HEK293 (cell line): ENCODE measurements around the gene PPP1R10.

Experiments used
- CTCF ChIA-PET: fragments of 350-600 bp; formaldehyde crosslinking; extraction: SDS; loops from one replicate; lab custom pipeline; 2021; ENCODE audit warnings: antibody characterized with exemption; lab: Yijun Ruan, JAX
- POLR2A ChIA-PET: fragments of 300-600 bp; formaldehyde crosslinking; extraction: SDS; loops from one replicate; lab custom pipeline; 2020; ENCODE audit warnings: antibody characterized with exemption, inconsistent platforms; lab: Yijun Ruan, JAX
- H3K27ac ChIP-seq: fragments of 200-500 bp; sonication (Bioruptor generic); 2 replicates; pipeline ENCODE4 v1.5.1; 2014; ENCODE audit warnings: low read depth, low read length, control low read depth, inconsistent platforms; ENCODE audit errors: extremely low read depth
- H3K36me3 ChIP-seq, 2 experiments: fragments of 200-500 bp in 1 of 2; sonication (Bioruptor generic) in 1 of 2; 1 replicate in 1 of 2; 2 replicates in 1 of 2; pipeline ENCODE4 v1.5.1; 2014 to 2017; ENCODE audit warnings: inconsistent platforms in 2 of 2, low read length in 2 of 2; ENCODE audit not compliant: control insufficient read depth in 2 of 2, insufficient read depth in 1 of 2
- H3K4me1 ChIP-seq: fragments of 200-500 bp; sonication (Bioruptor generic); 2 replicates; pipeline ENCODE4 v1.5.1; 2014; ENCODE audit warnings: mild to moderate bottlenecking, low read length, inconsistent platforms; ENCODE audit not compliant: control insufficient read depth, insufficient read depth
- H3K4me3 ChIP-seq: 2 replicates; pipeline ENCODE4 v1.5.1; 2011; ENCODE audit warnings: low read depth, mild to moderate bottlenecking, control low read depth, low read length, moderate library complexity
- H3K9me3 ChIP-seq: fragments of 200-500 bp; sonication (Bioruptor generic); 2 replicates; pipeline ENCODE4 v1.5.1; 2014; ENCODE audit warnings: low read depth, low read length, inconsistent platforms; ENCODE audit not compliant: control insufficient read depth, insufficient read depth
- KLF7 ChIP-seq: fragments of 450-650 bp; formaldehyde crosslinking; IDR thresholded peaks from 2 replicates; pipeline ENCODE4 v1.5.1; 2016; ENCODE audit warnings: missing biosample characterization, missing genetic modification characterization, borderline replicate concordance
- KLF9 ChIP-seq: fragments of 450-650 bp; formaldehyde crosslinking; IDR thresholded peaks from 2 replicates; pipeline ENCODE4 v1.5.1; 2016; ENCODE audit warnings: missing biosample characterization, missing genetic modification characterization, low read depth
- REPIN1 ChIP-seq: fragments of 450-650 bp; formaldehyde crosslinking; IDR thresholded peaks from 2 replicates; pipeline ENCODE4 v1.5.1; 2017; ENCODE audit warnings: missing biosample characterization, missing genetic modification characterization, low read depth
- ZBTB21 ChIP-seq: fragments of 450-650 bp; formaldehyde crosslinking; IDR thresholded peaks from 2 replicates; pipeline ENCODE4 v1.5.1; 2017; ENCODE audit warnings: missing biosample characterization, missing genetic modification characterization
- ZNF112 ChIP-seq: fragments of 450-650 bp; formaldehyde crosslinking; IDR thresholded peaks from 2 replicates; pipeline ENCODE4 v1.5.0; 2017; ENCODE audit warnings: missing biosample characterization, missing genetic modification characterization
- ZNF202 ChIP-seq: fragments of 450-650 bp; formaldehyde crosslinking; IDR thresholded peaks from 2 replicates; pipeline ENCODE4 v1.5.1; 2016; ENCODE audit warnings: missing biosample characterization, missing genetic modification characterization, borderline replicate concordance
- ZNF248 ChIP-seq: fragments of 450-650 bp; formaldehyde crosslinking; IDR thresholded peaks from 2 replicates; pipeline ENCODE4 v1.5.1; 2017; ENCODE audit warnings: missing biosample characterization, missing genetic modification characterization
- ZNF274 ChIP-seq, 2 experiments: fragments of 200-500 bp in 1 of 2; fragments of 450-650 bp in 1 of 2; sonication (Bioruptor generic) in 1 of 2; formaldehyde crosslinking in 1 of 2; IDR thresholded peaks; 2 replicates each; pipeline versions ENCODE4 v1.5.1 to v1.6.1; 2014 to 2016; ENCODE audit warnings: borderline replicate concordance in 1 of 2, inconsistent platforms in 1 of 2, low read length in 1 of 2, missing biosample characterization in 1 of 2, missing genetic modification characterization in 1 of 2
- ZNF324 ChIP-seq: fragments of 450-650 bp; formaldehyde crosslinking; IDR thresholded peaks from 2 replicates; pipeline ENCODE4 v1.5.1; 2016; ENCODE audit warnings: missing biosample characterization, missing genetic modification characterization
- ZNF354C ChIP-seq: fragments of 450-650 bp; formaldehyde crosslinking; IDR thresholded peaks from 2 replicates; pipeline ENCODE4 v1.5.1; 2016; ENCODE audit warnings: missing biosample characterization, missing genetic modification characterization, low read depth, borderline replicate concordance
- ZNF366 ChIP-seq: fragments of 450-650 bp; formaldehyde crosslinking; conservative IDR thresholded peaks from 2 replicates; pipeline ENCODE4 v1.5.1; 2016; ENCODE audit warnings: missing biosample characterization, missing genetic modification characterization
- ZNF449 ChIP-seq: fragments of 450-650 bp; formaldehyde crosslinking; IDR thresholded peaks from 2 replicates; pipeline ENCODE4 v1.5.1; 2017; ENCODE audit warnings: missing biosample characterization, mild to moderate bottlenecking, missing genetic modification characterization, moderate library complexity
- ZNF530 ChIP-seq: fragments of 450-650 bp; formaldehyde crosslinking; IDR thresholded peaks from 2 replicates; pipeline ENCODE4 v1.5.1; 2016; ENCODE audit warnings: low read depth, missing biosample characterization, missing genetic modification characterization
- ZNF555 ChIP-seq: fragments of 450-650 bp; formaldehyde crosslinking; conservative IDR thresholded peaks from 2 replicates; pipeline ENCODE4 v1.5.1; 2017; ENCODE audit warnings: missing biosample characterization, mild to moderate bottlenecking, missing genetic modification characterization, inconsistent platforms
- ZNF600 ChIP-seq: fragments of 450-650 bp; formaldehyde crosslinking; IDR thresholded peaks from 2 replicates; pipeline ENCODE4 v1.5.1; 2016; ENCODE audit warnings: missing biosample characterization, missing genetic modification characterization
- ZNF621 ChIP-seq: fragments of 450-650 bp; formaldehyde crosslinking; IDR thresholded peaks from 2 replicates; pipeline ENCODE4 v1.5.1; 2017; ENCODE audit warnings: missing biosample characterization, missing genetic modification characterization
- ZNF76 ChIP-seq: fragments of 450-650 bp; formaldehyde crosslinking; IDR thresholded peaks from 2 replicates; pipeline ENCODE4; 2016; ENCODE audit warnings: low read depth, missing biosample characterization, missing genetic modification characterization, borderline replicate concordance
- ZNF792 ChIP-seq: fragments of 450-650 bp; formaldehyde crosslinking; IDR thresholded peaks from 2 replicates; pipeline ENCODE4 v1.5.1; 2016; ENCODE audit warnings: missing biosample characterization, missing genetic modification characterization
- TF ChIP-seq, protein P1 (sequence below): fragments of 450-650 bp; formaldehyde crosslinking; IDR thresholded peaks from 2 replicates; pipeline ENCODE4 v1.5.1; 2016; ENCODE audit warnings: missing biosample characterization, missing genetic modification characterization
- TF ChIP-seq, protein P2 (sequence below): fragments of 450-650 bp; formaldehyde crosslinking; IDR thresholded peaks from 2 replicates; pipeline ENCODE4 v1.5.1; 2016; ENCODE audit warnings: missing biosample characterization, missing genetic modification characterization

The PPP1R10 gene

DNA sequence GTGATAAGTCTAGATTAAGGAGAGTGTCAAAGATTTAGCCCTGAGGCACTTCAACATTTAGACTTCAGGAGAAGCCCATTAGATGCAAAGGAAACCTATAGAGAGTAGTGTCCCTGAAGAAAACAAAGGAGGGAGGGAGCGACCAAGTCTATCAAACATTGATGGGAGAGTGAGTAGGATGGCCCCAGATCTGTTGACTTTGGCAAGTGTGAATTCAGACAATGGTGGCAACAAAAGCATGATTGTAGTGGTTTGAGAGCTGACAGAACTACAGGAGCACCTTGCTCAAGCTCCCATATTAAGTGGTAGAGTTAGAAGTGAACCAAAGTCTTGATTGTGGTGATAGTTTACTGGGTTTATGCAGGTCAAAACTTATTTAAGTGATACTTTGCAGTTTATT lies 46.8 kb downstream of the PPP1R10 start:
- POLR2A ChIA-PET, result interaction anchor here (0.9 to 2.4 kb wide), 7 partner anchors 13 to 101 kb away, joined by 3 to 41 read pairs (median 9); partner anchors contain the start of genes GNL1 and PRR3
- Histone ChIP-seq H3K4me1 (peaks cover 9% of the 10 kb centered on the region; the same call in 1 of the 2 replicates), H3K9me3 (no peaks in the 10 kb centered on the region), H3K36me3 (peaks cover 4 to 17% of the 10 kb centered on the region in 2 experiments; a peak in 2 of 3 replicates), H3K4me3 (no peak overlapping the region), H3K27ac (no peak overlapping the region)
- CTCF ChIA-PET, result interaction anchor here (0.6 to 2.4 kb wide), 5 partner anchors 13 to 252 kb away, joined by 3 to 11 read pairs (median 7); partner anchors contain the start of gene PRR3
- TF ChIP-seq, protein P1, sequence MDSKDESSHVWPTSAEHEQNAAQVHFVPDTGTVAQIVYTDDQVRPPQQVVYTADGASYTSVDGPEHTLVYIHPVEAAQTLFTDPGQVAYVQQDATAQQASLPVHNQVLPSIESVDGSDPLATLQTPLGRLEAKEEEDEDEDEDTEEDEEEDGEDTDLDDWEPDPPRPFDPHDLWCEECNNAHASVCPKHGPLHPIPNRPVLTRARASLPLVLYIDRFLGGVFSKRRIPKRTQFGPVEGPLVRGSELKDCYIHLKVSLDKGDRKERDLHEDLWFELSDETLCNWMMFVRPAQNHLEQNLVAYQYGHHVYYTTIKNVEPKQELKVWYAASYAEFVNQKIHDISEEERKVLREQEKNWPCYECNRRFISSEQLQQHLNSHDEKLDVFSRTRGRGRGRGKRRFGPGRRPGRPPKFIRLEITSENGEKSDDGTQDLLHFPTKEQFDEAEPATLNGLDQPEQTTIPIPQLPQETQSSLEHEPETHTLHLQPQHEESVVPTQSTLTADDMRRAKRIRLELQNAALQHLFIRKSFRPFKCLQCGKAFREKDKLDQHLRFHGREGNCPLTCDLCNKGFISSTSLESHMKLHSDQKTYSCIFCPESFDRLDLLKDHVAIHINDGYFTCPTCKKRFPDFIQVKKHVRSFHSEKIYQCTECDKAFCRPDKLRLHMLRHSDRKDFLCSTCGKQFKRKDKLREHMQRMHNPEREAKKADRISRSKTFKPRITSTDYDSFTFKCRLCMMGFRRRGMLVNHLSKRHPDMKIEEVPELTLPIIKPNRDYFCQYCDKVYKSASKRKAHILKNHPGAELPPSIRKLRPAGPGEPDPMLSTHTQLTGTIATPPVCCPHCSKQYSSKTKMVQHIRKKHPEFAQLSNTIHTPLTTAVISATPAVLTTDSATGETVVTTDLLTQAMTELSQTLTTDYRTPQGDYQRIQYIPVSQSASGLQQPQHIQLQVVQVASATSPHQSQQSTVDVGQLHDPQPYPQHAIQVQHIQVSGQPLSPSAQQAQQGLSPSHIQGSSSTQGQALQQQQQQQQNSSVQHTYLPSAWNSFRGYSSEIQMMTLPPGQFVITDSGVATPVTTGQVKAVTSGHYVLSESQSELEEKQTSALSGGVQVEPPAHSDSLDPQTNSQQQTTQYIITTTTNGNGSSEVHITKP (tag by site-specific recombination), result no peak
- TF ChIP-seq ZBTB21 (tag by site-specific recombination) (no peak), ZNF621 (tag by site-specific recombination) (no peak), ZNF366 (no peak), ZNF449 (tag by site-specific recombination) (no peak), ZNF792 (tag by site-specific recombination) (no peak), ZNF530 (tag by site-specific recombination) (no peak), ZNF354C (tag by site-specific recombination) (no peak), ZNF274 (IDR thresholded peaks at IDR 0.05; ENCODE audit: low read length) (no peak), ZNF274 (tag by site-specific recombination; IDR thresholded peaks at IDR 0.05; ENCODE audit: borderline replicate concordance) (no peak), REPIN1 (tag by site-specific recombination) (no peak), ZNF202 (tag by site-specific recombination) (no peak), ZNF248 (no peak), ZNF76 (tag by site-specific recombination) (no peak), ZNF555 (no peak), ZNF600 (tag by site-specific recombination) (no peak), ZNF324 (tag by site-specific recombination) (no peak), KLF7 (tag by site-specific recombination) (no peak), ZNF112 (tag by site-specific recombination) (no peak), KLF9 (no peak)
- TF ChIP-seq, protein P2, sequence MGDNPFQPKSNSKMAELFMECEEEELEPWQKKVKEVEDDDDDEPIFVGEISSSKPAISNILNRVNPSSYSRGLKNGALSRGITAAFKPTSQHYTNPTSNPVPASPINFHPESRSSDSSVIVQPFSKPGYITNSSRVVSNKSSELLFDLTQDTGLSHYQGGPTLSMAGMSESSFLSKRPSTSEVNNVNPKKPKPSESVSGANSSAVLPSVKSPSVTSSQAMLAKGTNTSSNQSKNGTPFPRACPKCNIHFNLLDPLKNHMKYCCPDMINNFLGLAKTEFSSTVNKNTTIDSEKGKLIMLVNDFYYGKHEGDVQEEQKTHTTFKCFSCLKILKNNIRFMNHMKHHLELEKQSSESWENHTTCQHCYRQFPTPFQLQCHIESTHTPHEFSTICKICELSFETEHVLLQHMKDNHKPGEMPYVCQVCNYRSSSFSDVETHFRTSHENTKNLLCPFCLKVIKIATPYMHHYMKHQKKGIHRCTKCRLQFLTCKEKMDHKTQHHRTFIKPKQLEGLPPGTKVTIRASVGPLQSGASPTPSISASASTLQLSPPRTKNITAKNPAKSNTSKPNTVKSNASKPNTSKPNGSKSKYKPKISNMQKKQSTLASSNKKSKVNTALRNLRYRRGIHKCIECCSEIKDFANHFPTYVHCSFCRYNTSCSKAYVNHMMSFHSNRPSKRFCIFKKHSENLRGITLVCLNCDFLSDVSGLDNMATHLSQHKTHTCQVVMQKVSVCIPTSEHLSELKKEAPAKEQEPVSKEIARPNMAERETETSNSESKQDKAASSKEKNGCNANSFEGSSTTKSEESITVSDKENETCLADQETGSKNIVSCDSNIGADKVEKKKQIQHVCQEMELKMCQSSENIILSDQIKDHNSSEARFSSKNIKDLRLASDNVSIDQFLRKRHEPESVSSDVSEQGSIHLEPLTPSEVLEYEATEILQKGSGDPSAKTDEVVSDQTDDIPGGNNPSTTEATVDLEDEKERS (tag by site-specific recombination), result no peak
